OCI-LY3 (cell line): ENCODE results near the gene SLC25A47.

ENCODE experiments used
- H2AFZ ChIP-seq: fragments of 200-600, 300-600 bp; shearing (Covaris generic); 2 replicates; pipeline ENCODE4 v1.6.0; 2014; ENCODE audit warnings: antibody characterized with exemption, low read depth, low read length
- H3K27ac ChIP-seq: fragments of 200-600, 300-600 bp; sonication (generic); 2 replicates; pipeline ENCODE4 v1.5.1; 2014; ENCODE audit warnings: mild to moderate bottlenecking, low read length, moderate library complexity, mixed read lengths
- H3K27me3 ChIP-seq: fragments of 200-600, 300-600 bp; sonication (generic); 2 replicates; pipeline ENCODE4 v1.6.1; 2014; ENCODE audit warnings: low read depth, low read length, mixed read lengths
- H3K36me3 ChIP-seq: fragments of 200-600, 300-600 bp; sonication (generic); replicated peaks from 2 replicates; pipeline ENCODE3; 2014; ENCODE audit warnings: low read depth, low read length, mixed read lengths
- H3K4me1 ChIP-seq: fragments of 300-600, 200-600 bp; sonication (generic); 2 replicates; pipeline ENCODE4 v1.6.1; 2014; ENCODE audit warnings: low read length, mixed read lengths
- H3K4me2 ChIP-seq: fragments of 200-600, 300-600 bp; sonication (generic); 2 replicates; pipeline ENCODE4 v1.6.1; 2014; ENCODE audit warnings: low read length, mixed read lengths
- H3K4me3 ChIP-seq: fragments of 300-600, 200-600 bp; sonication (generic); 2 replicates; pipeline ENCODE4 v1.5.1; 2014; ENCODE audit warnings: antibody characterized with exemption, mild to moderate bottlenecking, low read length, moderate library complexity
- H3K79me2 ChIP-seq: fragments of 300-600, 200-600 bp; shearing (Covaris generic); 2 replicates; pipeline ENCODE4 v1.6.1; 2014; ENCODE audit warnings: mild to moderate bottlenecking, low read length, mixed read lengths
- H3K9ac ChIP-seq: fragments of 300-600, 200-600 bp; shearing (Covaris generic); 2 replicates; pipeline ENCODE4 v1.6.0; 2014; ENCODE audit warnings: mild to moderate bottlenecking, low read length, moderate library complexity
- H3K9me3 ChIP-seq: fragments of 200-600, 300-600 bp; shearing (Covaris generic); 2 replicates; pipeline ENCODE4 v1.6.1; 2014; ENCODE audit warnings: low read length, mixed read lengths; ENCODE audit not compliant: insufficient read depth
- H4K20me1 ChIP-seq: fragments of 200-600, 300-600 bp; sonication (generic); 2 replicates; pipeline ENCODE4 v1.6.1; 2016; ENCODE audit warnings: low read length, mixed read lengths; ENCODE audit not compliant: insufficient read depth
- CTCF ChIP-seq: fragments of 200-600, 300-600 bp; sonication (generic); IDR thresholded peaks from 2 replicates; pipeline ENCODE4 v1.5.1; 2014; ENCODE audit warnings: antibody characterized with exemption, low read length, low read depth
- EZH2phosphoT487 ChIP-seq: fragments of 200-600 bp; shearing (Covaris generic); IDR thresholded peaks from 2 replicates; pipeline ENCODE4 v1.6.1; 2018; ENCODE audit warnings: antibody characterized with exemption, mixed run types, low read depth

Gene SLC25A47

GRCh38 chr14:100330388-100330931 lies 7.3 kb downstream of the SLC25A47 start:
- TF ChIP-seq EZH2phosphoT487 (no peak), CTCF (no peak)

GRCh38 chr14:100332071-100332639 lies 9.0 kb downstream of the SLC25A47 start:
- H3K36me3 ChIP-seq = peaks cover 7% of the 10 kb centered on the region
- no peaks in the 10 kb centered on the region for H3K27me3 ChIP-seq
- H3K4me3 ChIP-seq = no peak overlapping the region
- no peak overlapping the region for H3K4me2 ChIP-seq
- H3K79me2 ChIP-seq = no peaks in the 10 kb centered on the region
- H3K9ac ChIP-seq = no peak overlapping the region
- H2AFZ ChIP-seq = no peak overlapping the region
- TF ChIP-seq EZH2phosphoT487 (no peak), CTCF (no peak)
- H3K27ac ChIP-seq = no peak overlapping the region
- H3K9me3 ChIP-seq = no peaks in the 10 kb centered on the region
- peaks cover 11% of the 10 kb centered on the region for H3K4me1 ChIP-seq
- H4K20me1 ChIP-seq = no peaks in the 10 kb centered on the region

More at GRCh38 chr14:100330388-100330931, 7.3 kb downstream of the SLC25A47 start:
- Histone ChIP-seq H3K27me3 (no peaks in the 10 kb centered on the region), H3K9me3 (no peaks in the 10 kb centered on the region), H3K27ac (no peak overlapping the region), H3K36me3 (peaks cover 3% of the 10 kb centered on the region), H3K79me2 (no peaks in the 10 kb centered on the region), H4K20me1 (no peaks in the 10 kb centered on the region), H2AFZ (no peak overlapping the region), H3K4me1 (no peaks in the 10 kb centered on the region), H3K4me3 (no peak overlapping the region), H3K4me2 (no peak overlapping the region), H3K9ac (no peak overlapping the region)

GRCh38 chr14:100332797-100333196 lies 9.7 kb downstream of the SLC25A47 start:
- Histone ChIP-seq H4K20me1 (no peaks in the 10 kb centered on the region), H3K27ac (no peak overlapping the region), H3K4me3 (no peak overlapping the region), H3K9me3 (no peaks in the 10 kb centered on the region), H3K9ac (no peak overlapping the region), H3K4me2 (no peak overlapping the region), H3K36me3 (peaks cover 10% of the 10 kb centered on the region), H3K79me2 (no peaks in the 10 kb centered on the region), H3K4me1 (peaks cover 13% of the 10 kb centered on the region), H3K27me3 (no peaks in the 10 kb centered on the region), H2AFZ (no peak overlapping the region)
- TF ChIP-seq CTCF = no peak
- no peak for TF ChIP-seq EZH2phosphoT487

- Histone ChIP-seq H2AFZ (no peak overlapping the region), H3K79me2 (no peaks in the 10 kb centered on the region), H3K9ac (no peak overlapping the region), H3K4me3 (no peak overlapping the region), H3K27me3 (no peaks in the 10 kb centered on the region), H3K9me3 (no peaks in the 10 kb centered on the region), H3K36me3 (peaks cover 13% of the 10 kb centered on the region), H3K27ac (no peak overlapping the region), H3K4me1 (peaks cover 13% of the 10 kb centered on the region), H3K4me2 (no peak overlapping the region), H4K20me1 (no peaks in the 10 kb centered on the region)
- TF ChIP-seq CTCF (no peak), EZH2phosphoT487 (no peak)
Observed at GRCh38 chr14:100333311-100333710, 10.2 kb downstream of the SLC25A47 start.
